Measurements from ENCODE around the gene SLC25A41. TPM values are rescaled to one million over a fixed set of nuclear protein-coding genes. Genes with fewer than 3 reads are reported as not detected.

Gene SLC25A41
- total RNA-seq, 1 donor from 2014 or later, result 0.70 TPM

DNA sequence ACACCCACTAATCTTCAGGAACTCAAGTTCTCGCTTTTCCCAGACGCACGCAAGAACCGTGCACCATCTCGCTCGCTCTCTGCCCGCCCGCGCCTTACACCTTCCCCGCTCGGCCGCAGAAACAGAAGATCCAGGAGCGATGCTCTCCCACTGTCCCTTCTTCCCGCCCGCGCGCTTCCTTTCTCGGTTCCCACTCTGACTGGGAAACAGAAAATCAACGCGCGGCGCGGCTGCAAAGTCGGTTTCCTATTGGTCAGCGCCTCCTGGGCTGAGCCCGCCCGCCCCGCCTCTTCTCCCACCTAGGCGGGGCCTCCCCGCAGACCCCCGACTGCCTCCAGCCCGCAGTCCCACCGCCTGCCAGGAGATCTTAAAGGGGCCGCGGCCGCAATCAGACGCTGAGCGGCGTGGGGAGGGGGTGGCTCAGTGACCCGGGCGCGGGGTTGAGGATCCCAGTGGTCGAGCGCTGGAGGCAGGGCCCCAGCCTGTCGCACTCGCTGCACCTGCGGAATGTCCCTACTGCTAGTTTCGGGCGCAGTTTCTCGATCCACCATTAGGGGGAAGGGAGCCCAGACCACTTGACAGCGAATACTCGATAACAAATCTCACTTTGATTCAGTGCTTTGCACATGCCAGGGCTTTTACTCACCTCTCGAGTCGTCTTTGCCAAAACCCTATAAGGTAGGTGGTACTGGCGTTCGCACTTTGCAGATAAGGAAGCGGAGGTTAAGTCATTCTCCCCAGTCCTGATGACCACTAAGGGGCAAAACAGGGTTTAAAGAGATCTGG, 26.7 kb upstream of the SLC25A41 start:
- peak; percentile 75 for DNase-seq (ENCODE audit: extremely low read depth, low read depth, low spot score)

DNA sequence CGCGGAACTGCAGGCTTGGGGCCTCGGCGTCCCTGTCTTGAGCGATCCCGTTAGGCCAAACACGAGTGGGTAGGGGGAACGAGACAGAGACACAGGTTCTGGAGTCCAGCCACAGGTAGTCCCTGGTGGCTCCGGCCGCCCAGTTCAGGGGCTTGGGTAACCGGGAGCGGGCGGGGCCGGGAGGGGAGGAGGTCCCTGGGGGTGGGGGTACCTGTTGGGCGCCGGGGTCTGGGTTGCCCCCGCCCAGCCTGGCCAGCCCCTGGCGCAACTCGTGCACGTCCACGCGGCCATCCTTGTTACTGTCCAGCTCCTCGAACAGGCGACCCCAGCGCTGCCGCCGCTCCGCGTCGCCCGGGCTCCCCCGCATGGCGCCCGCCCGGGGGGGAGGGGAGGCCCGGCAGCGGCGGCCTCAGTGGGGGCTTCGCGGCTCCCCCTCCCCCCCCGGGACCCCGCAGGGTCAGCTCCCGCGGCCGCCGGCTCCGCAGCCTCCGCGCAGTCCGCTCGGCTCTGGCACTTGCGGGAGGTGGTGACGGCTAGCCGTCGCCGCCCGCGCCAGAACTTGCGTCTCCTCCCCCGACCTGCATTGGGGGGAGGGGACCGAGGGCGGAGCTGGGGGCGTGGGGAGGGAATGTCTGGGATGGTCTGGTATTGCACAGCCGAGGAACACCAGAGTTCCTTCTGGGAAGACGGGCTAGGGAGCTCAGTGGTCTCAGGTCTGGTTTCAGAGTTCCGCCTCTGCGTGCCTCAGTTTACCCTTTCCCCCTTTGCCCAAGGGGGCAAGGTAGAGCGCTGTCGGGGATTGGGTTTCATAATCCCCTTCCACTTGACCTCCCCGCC, 25.9 kb upstream of the SLC25A41 start, which contains the start of gene SLC25A23:
SLC25A23 (minus strand) TSS at position 531 of the 837 bp plus-strand sequence; CDS start at position 367, 164 bp downstream.
- no peak for DNase-seq (ENCODE audit: extremely low read depth, low read depth, low spot score)

DNA sequence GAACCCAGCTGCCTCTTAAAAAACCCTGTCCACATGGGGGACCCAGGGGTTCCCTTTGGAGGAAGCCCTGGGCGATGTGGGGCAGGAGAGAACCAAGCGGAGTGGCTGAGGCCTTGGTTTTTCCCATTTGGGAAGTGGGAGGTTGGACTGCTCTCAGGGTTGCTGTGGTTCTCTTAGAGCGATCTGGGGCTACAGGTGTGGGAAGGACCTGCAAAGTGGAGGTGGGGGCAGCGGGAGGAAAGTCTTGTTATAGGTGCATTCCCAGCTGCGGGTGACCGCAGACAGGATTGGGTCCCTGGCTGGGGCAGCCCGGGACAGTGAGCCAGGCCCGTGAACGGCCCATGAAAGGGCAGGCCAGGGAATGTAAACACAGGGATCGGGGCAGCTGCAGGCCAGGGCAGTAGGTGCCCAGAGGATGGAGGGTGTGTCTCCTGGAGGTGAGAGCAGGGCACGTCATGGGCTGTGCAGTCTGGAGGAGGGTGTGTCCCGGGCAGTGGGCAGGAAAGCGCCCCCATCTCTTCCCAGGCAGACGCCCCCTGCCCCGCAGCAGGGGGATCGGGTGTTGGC, 25.2 kb upstream of the SLC25A41 start:
- DNase-seq (ENCODE audit: extremely low read depth, low read depth, low spot score), result no peak

DNA sequence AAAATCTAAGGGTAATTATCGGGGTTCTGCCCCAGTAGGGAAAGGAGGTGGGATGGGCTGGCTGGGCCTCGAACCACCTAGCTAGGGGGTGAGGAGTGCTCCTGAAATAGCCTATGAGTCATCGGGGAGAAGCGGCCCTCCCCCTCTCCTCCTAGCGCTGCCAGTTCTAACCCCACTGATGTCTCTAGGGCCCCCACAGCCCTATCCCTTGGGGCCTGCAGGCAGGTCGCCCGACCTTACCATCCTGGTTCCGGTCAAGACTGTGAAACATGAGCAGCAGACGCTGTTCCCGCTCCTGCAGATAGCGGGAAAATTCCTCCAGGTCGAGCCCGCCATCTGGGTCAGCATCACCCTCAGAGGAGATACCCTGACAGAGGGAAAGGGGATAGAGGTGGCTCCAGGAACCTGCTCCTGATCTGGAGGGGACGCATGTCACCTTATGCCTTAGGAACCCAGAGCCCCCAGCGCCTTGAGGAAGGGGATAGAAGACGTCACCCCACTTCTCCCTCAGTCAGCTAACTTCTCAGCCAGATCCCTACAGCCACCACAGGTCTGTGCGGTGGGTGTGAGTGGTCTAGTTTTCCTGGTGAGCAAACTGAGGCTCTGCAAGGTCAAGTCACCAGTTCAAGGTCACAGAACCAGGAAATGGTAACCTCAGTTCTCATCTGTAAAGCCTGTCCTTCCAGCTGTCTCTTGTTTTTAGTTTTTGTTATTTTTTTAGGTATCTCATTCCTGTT, 24.6 kb upstream of the SLC25A41 start:
- DNase-seq (ENCODE audit: extremely low read depth, low read depth, low spot score), result no peak

DNA sequence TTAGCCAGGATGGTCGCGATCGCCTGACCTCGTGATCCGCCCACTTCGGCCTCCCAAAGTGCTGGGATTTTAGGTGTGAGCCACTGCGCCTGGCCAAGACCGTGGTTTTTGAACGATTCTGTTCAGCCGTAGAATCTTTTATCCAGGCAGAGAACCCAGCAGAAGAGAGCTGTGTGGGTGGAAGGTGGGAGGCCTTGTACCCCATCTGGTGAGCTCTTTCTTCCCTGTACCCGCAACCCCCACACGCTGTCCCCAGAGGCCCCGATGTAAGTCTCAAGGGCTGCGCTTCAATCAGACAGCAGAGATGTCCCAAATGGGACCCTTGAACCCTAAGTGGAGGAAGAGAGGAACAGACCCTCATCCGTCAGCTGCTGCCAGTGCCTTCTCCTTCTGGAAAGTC, 22.4 kb upstream of the SLC25A41 start:
- no peak for DNase-seq (ENCODE audit: extremely low read depth, low read depth, low spot score)

DNA sequence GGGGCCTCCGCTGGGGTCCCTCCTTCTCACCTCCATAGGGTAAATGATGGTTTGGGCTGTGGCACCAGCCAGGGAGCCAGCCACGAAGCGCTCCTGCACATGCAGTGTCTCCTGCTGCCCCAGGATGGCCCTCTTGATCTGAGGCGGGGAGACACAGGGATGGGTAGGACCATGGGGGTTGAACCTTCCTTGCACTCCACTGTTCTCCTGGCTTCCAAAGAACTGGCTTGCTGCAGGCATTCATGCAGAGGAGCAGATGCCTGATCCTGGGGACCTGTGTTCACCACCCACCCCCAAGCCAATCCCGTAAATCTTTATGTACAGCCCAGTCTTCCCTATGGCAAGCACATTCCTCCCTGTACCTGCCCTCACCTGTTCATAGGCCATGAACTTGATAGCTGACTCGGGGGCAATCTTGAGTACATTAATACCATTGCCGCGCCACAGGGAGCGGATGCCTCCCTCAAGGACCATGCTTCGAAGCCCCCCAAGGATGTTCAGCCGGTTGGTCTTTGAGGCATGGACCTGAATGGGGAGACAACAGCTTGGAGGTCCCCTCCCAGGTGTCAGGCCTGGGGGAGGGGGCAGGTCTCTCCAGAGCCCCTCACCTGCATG, 20.5 kb upstream of the SLC25A41 start:
- no peak for DNase-seq (ENCODE audit: extremely low read depth, low read depth, low spot score)

DNA sequence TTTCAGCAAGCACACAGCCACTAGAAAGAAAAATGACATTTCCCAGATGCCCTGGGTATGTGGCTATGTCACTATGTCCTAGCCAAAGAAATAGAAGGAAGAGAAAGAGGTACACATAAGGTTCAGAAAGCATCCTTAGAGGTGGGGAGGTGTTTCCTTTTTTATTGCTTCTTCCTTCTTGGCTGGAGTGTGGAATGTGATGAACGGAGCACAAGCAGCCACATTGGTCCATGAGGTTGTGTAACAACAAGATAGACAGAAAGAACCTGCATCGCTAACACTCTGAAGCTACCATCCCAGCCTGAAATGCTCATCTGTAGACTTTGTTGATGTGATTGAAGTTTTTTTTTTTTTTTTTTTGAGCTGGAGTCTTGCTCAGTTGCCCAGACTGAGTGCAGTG, 19.3 kb upstream of the SLC25A41 start:
- DNase-seq (ENCODE audit: extremely low read depth, low read depth, low spot score), result no peak

DNA sequence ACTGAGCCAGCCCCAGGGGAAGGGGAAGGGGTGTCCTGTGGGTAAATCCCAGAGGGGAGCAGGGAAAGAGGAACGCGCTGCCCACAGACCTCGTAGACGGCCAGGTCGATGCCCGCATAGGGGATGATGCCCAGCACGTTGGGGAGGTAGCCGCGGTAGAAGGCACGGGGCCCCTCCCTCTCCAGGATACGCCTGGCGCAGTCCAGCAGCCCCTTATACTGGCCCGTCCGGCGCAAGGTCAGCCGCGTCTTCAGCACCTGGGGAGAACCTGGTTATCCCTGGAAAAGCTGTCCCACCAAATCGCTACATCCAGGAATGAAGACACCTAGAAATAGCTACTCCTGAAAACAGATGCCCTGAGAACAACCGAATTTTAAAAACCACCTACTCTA, 18.7 kb upstream of the SLC25A41 start:
- no peak for DNase-seq (ENCODE audit: extremely low read depth, low read depth, low spot score)

DNA sequence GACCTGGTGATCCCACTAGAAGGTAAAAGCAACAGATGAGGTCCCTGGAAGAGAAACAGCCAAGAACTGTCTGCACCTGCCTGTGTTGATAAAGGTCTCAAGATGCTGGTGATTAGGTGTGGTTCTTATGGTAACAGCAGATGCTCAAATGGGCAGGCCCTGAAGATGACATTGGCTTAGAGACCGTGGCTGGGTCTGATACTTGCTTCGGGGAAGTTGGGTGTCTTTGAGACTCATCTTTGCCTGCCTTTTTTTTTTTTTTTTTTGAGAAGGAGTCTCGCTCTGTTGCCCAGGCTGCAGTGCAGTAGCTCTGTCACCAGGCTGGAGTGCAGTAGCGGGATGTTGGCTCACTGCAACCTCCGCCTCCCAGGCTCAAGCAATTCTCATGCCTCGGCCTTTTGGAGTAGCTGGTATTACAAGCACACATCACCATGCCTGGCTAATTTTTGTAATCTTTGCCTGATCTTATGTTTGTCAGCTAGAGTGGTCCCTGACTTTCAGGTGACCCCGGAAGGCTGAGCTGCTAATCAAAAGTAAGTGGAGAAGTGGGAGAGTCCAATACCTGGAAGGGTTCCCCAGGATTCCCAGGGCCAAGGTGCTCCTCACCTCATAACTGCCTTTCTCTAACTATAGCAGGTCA, 18.1 kb upstream of the SLC25A41 start:
- DNase-seq (ENCODE audit: extremely low read depth, low read depth, low spot score), result no peak

DNA sequence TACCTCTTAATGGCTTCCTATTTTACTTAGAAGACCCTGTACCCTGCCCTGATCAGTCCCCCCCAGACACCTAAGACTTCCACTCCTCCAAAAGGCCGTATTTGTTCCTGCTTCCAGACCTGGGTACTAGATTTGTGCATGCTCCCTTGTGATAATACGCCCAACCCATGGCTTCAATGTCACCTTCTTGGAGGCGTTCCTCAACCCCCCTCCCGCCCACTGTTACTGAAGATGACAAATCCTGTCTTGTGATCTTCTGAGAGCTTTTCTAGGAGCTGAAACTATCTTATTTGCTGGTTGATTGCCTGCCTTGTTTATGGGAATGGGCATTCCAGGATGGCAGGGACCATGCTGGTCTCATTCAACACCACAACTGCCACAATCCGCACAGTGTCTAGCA, 16.6 kb upstream of the SLC25A41 start:
- no peak for DNase-seq (ENCODE audit: extremely low read depth, low read depth, low spot score)

DNA sequence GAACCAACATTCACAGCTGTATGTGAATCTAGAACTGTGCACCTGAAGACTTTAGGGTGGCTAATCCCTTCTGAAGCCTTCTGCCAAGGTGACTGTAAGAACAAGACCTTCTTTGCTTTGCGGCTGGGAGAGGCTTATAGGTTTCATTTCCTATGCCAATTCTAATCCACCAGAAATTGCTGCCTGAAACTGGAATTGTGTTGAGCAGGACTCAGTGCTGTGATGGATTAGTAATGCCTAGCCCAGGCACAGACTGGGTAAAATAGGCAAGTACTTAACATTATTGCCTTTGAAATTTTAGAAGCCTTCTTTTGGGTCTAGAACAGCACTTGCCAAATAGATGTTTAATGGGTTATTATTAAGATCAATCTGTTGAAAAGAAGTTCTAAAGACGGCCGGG, 14.5 kb upstream of the SLC25A41 start:
- no peak for DNase-seq (ENCODE audit: extremely low read depth, low read depth, low spot score)

DNA sequence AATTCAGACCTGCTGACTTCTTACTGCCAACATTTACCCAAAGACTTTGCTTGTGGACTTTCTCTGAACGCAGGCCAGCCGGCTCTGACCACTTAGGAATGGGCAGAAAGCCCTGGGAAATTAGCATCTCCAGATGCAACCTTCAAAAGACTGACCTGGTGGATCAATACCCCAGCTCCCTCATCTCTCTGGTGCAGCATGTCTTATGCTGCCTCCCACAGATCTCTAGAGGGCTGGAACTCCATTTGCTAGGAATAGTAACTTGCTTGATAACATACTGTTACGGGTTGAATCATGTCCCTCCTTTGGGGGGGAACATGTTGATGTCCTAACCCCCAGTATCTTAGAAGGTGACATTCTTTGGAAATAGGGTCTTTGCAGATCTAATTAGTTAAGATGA, 12.9 kb upstream of the SLC25A41 start:
- DNase-seq (ENCODE audit: extremely low read depth, low read depth, low spot score), result no peak

DNA sequence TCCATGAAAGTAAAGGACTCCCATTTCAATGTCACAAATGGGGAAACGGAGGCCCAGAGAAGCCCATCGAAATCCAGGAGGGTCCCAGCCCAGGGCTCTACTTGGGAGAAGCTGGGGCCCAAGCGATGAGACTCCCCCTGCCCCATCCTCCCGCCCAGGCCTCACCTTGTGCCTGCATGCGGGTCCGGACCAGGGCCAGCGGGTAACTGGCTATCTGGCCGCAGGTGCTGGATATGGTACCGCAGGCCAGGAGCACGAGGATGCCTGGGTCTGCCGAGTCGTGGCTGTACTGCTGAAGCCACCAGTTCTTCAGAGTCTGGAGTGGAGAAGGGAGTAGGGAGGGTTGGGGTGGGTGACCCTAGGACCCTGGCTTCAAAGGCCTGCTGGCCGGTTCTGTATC, 10.4 kb upstream of the SLC25A41 start:
- no peak for DNase-seq (ENCODE audit: extremely low read depth, low read depth, low spot score)

DNA sequence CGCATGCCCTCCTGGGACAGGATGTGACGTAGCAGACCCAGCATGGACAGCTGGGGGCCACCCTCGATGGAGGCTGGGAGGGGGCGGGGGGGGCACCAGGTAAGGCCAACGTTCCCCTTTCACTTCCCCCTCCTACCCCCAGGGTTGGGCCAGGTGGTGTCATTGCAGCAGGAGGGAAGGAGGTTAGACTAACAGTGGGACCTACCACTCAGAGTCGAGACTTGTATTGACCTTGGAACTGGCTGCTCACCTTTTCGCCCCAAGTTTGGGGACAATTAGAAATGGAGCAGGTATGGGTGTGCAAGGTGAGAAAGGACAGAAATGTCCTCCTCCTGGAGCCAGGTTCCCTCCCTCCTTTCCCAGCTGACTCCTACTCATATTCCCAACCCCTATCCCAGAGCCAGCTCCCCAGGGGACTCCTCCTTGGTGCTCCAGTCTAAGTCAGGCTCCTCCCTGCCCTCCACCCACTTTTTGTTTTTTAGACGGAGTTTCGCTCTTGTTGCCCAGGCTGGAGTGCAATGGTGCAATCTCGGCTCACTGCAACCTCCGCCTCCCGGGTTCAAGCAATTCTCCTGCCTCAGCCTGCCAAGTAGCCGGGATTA, 8.6 kb upstream of the SLC25A41 start:
- no peak for DNase-seq (ENCODE audit: extremely low read depth, low read depth, low spot score)

DNA sequence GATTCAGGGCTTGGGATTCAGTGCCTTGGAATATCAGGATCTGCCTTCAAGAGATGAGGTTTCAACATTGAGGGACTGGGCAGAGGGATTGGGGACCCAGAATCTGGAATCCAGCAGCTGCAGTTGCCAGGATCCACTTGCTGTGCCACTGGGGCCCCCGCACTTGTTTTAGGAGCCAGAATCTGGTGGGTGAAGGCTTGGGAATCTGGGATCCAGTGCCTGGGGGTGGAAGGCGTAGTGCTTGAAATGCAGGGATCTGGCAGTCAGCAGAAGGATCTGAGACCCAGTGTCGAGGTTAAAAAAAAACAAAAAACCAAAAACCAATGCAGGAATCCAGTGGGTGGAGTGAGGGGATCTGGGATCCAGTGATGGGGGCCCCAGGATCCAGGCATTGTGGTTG, 7.3 kb upstream of the SLC25A41 start:
- DNase-seq (ENCODE audit: extremely low read depth, low read depth, low spot score), result no peak

DNA sequence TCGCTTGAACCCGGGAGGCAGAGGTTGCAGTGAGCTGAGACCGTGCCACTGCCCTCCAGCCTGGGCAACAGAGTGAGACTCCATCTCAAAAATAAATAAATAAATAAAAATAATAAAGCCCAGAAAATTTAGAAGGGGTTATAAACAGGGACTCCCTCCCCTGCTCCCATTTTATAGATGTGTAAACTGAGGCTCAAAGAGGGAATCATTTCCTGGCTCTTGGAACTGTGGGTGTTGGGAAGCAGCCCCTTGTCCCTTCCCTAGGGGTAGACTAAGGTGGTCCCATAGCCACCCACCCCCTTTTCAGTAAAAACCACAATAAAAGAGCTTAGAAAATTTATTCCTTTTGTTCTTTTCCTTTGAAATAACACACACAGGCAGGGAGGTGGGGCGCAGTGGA, 6.2 kb upstream of the SLC25A41 start:
- DNase-seq (ENCODE audit: extremely low read depth, low read depth, low spot score), result no peak

DNA sequence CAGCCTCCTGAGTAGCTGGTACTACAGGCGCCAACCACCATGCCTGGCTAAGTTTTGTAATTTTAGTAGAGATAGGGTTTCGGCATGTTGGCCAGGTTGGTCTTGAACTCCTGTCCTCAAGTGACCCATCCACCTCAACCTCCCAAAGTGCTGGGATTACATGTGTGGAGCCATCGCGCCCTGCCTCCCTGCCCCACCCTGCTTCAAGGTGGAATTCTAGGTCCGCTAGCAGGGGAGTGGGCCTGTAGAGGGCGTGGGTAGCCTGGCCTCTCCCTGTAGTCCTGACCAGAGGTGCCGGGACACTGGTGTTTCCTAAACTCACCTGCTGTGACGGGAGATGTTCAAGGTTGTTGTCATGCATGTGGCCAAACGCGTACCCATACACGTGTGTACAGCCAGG, 398 bp downstream of the SLC25A41 start:
- no peak for DNase-seq (ENCODE audit: extremely low read depth, low read depth, low spot score)

DNA sequence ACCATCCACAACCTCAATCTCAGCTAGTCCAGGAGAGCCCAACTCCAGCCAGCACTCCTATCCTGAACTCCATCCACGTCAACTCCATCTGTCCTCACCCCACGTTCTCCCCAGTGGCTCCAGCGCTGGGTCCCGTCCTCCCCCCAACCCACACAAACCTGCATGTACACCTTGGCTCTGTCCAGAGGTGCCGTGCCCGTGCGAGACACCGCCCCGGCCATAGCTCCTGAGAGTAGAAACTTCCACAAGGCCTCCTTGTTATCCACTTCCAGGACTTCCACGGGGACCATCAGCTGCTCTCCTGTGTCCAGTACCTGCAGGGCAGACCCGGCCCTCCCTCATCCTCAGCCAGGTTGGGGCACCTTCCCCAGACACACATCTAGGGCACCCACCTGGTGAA, 1.7 kb downstream of the SLC25A41 start:
- DNase-seq (ENCODE audit: extremely low read depth, low read depth, low spot score), result no peak

DNA sequence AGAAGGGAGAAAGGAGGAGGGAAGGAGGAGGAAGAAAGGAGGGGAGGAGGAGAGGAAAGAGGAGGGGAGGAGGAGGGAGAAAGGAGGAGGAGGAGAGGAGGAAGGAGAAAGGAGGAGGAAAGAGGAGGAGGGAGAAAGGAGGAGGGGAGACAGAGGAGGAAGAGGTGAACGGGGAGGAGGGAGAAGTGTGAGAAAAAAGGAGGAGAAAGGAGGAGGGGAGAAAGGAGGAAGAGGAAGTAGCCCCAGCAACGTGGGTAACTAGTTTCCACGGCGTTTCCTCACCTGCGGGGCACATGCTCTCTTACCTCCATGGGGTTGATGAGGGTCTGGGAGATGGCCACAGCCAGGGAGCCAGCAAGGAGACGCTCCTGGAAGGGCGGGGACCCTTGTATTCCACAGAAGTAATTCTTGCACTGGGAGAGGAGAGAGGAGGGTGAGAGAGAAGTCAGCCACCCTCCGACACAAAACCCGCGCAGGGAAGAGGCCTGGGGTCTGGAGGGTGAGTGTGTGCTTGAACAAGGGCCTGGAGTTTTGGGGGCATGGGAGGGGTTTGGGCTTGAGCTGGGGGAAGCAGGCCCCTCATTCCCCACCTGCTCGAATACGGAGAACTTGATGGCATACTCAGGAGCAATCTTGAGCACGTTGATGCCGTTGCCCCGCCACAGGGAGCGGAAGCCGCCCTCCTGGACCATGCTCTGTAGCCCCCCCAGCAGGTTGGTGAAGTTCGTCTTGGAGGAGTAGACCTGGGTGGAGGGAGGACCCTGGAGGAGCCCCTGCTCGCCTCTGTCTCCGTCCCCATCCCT, 3.9 kb downstream of the SLC25A41 start:
- no peak for DNase-seq (ENCODE audit: extremely low read depth, low read depth, low spot score)
